DND-41 (cell line): Measurements from ENCODE around the gene PHLPP1.

ENCODE experiments used
- ATAC-seq: fragments of 200-7000 bp; cut with Tn5 transposase; 3 replicates; pipeline ENCODE4 v1.9.1; 2021; ENCODE audit warnings: low read depth; ENCODE audit not compliant: insufficient read depth
- DNase-seq: peaks from one replicate; pipeline ENCODE4 v3.0.0-alpha.2; 2020
- H2AFZ ChIP-seq: 2 replicates; pipeline ENCODE4 v1.6.0; 2012; ENCODE audit warnings: low read depth, low read length
- H3K27ac ChIP-seq: 2 replicates; pipeline ENCODE4 v1.5.1; 2012; ENCODE audit warnings: low read length, inconsistent platforms
- H3K27me3 ChIP-seq: fragments of 200-600 bp; sonication (generic); 2 replicates; pipeline ENCODE4 v1.6.0; 2012; ENCODE audit warnings: low read length, mild to moderate bottlenecking, inconsistent platforms; ENCODE audit not compliant: insufficient read depth, poor library complexity
- H3K36me3 ChIP-seq: 2 replicates; pipeline ENCODE4 v1.5.1; 2012; ENCODE audit warnings: low read length, inconsistent platforms; ENCODE audit not compliant: insufficient read depth
- H3K4me1 ChIP-seq: 2 replicates; pipeline ENCODE4 v1.5.1; 2012; ENCODE audit warnings: mild to moderate bottlenecking, low read length; ENCODE audit not compliant: insufficient read depth
- H3K4me2 ChIP-seq: 2 replicates; pipeline ENCODE4 v1.6.0; 2012; ENCODE audit warnings: mild to moderate bottlenecking, moderate library complexity, low read length, inconsistent platforms; ENCODE audit not compliant: insufficient read depth
- H3K4me3 ChIP-seq, 2 experiments: fragments of 200-600 bp in 1 of 2; shearing (Covaris generic) in 1 of 2; 2 replicates each; pipeline ENCODE4 v1.5.1; 2012 to 2016; ENCODE audit warnings: inconsistent platforms in 2 of 2, low read length in 2 of 2, mild to moderate bottlenecking in 2 of 2, low read depth in 1 of 2, moderate library complexity in 1 of 2
- H3K79me2 ChIP-seq: 2 replicates; pipeline ENCODE4 v1.6.0; 2012; ENCODE audit warnings: low read length, inconsistent platforms; ENCODE audit not compliant: insufficient read depth
- H3K9ac ChIP-seq: 2 replicates; pipeline ENCODE4 v1.6.0; 2012; ENCODE audit warnings: low read depth, mild to moderate bottlenecking, inconsistent platforms, low read length, moderate library complexity
- H3K9me3 ChIP-seq: 2 replicates; pipeline ENCODE4 v1.5.1; 2012; ENCODE audit warnings: low read length, moderate library complexity, mild to moderate bottlenecking, inconsistent platforms; ENCODE audit not compliant: insufficient read depth, severe bottlenecking
- H4K20me1 ChIP-seq: 2 replicates; pipeline ENCODE4 v1.6.0; 2012; ENCODE audit warnings: low read length; ENCODE audit not compliant: insufficient read depth
- EZH2 ChIP-seq: IDR thresholded peaks from 3 replicates; pipeline ENCODE4 v1.6.1; 2012; ENCODE audit warnings: borderline replicate concordance, low read depth, mild to moderate bottlenecking, moderate library complexity, low read length, inconsistent platforms; ENCODE audit not compliant: severe bottlenecking
- TF ChIP-seq, protein P1 (sequence below): IDR thresholded peaks from 2 replicates; pipeline ENCODE4 v1.5.1; 2012; ENCODE audit warnings: borderline replicate concordance, low read length, moderate library complexity, mild to moderate bottlenecking; ENCODE audit not compliant: poor library complexity, severe bottlenecking; ENCODE audit errors: extremely low read depth

The PHLPP1 gene

DNA sequence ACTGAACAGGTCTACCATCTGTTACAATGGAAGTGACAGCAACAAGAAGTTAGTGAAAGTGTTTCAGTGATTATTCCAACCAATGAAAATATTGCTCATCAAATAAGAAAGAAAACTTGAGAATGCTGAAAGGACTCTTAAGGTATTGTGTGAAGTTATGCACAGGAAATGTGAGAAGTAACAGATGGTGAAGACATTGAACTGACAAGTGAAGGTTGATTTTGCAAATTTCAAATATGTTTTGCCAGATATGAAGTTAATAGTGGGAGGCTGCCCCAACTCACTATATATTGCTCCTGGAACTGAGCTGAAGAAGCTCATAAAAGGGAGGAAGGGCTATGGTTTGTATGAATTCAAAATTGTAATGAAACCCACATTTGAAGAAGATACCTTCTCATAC lies 97.5 kb downstream of the PHLPP1 start:
- H3K36me3 ChIP-seq, result no peaks in the 10 kb centered on the region
- H3K4me1 ChIP-seq, result peaks cover 5% of the 10 kb centered on the region; the same call in 1 of the 2 replicates
- H3K4me3 ChIP-seq, result no peak overlapping the region
- no peaks in the 10 kb centered on the region for H4K20me1 ChIP-seq
- no peak overlapping the region for H3K27ac ChIP-seq
- no peak overlapping the region for H2AFZ ChIP-seq
- ATAC-seq, result no peak
- no peak overlapping the region for H3K4me2 ChIP-seq
- H3K27me3 ChIP-seq, result no peaks in the 10 kb centered on the region
- H3K9ac ChIP-seq, result no peak overlapping the region
- no peak for DNase-seq
- TF ChIP-seq, protein P1, sequence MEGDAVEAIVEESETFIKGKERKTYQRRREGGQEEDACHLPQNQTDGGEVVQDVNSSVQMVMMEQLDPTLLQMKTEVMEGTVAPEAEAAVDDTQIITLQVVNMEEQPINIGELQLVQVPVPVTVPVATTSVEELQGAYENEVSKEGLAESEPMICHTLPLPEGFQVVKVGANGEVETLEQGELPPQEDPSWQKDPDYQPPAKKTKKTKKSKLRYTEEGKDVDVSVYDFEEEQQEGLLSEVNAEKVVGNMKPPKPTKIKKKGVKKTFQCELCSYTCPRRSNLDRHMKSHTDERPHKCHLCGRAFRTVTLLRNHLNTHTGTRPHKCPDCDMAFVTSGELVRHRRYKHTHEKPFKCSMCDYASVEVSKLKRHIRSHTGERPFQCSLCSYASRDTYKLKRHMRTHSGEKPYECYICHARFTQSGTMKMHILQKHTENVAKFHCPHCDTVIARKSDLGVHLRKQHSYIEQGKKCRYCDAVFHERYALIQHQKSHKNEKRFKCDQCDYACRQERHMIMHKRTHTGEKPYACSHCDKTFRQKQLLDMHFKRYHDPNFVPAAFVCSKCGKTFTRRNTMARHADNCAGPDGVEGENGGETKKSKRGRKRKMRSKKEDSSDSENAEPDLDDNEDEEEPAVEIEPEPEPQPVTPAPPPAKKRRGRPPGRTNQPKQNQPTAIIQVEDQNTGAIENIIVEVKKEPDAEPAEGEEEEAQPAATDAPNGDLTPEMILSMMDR, result no peak
- no peak for TF ChIP-seq EZH2
- H3K9me3 ChIP-seq, result no peaks in the 10 kb centered on the region
- no peaks in the 10 kb centered on the region for H3K79me2 ChIP-seq

- Histone ChIP-seq H3K36me3 (no peaks in the 10 kb centered on the region), H3K79me2 (no peaks in the 10 kb centered on the region), H2AFZ (no peak overlapping the region), H3K27me3 (no peaks in the 10 kb centered on the region), H3K9ac (no peak overlapping the region), H3K27ac (no peak overlapping the region), H4K20me1 (no peaks in the 10 kb centered on the region), H3K4me2 (no peak overlapping the region), H3K4me1 (peaks cover 5% of the 10 kb centered on the region; the same call in 1 of the 2 replicates), H3K9me3 (no peaks in the 10 kb centered on the region), H3K4me3 (no peak overlapping the region)
- ATAC-seq, result no peak
- TF ChIP-seq, protein P1, result no peak
- no peak for TF ChIP-seq EZH2
- DNase-seq, result no peak
These were observed 98.9 kb downstream of the PHLPP1 start for GRCh38 chr18:62814132-62814759.

GRCh38 chr18:62825382-62825781 lies 110.0 kb downstream of the PHLPP1 start:
- Histone ChIP-seq H3K9me3 (no peaks in the 10 kb centered on the region), H3K4me2 (no peak overlapping the region), H4K20me1 (no peaks in the 10 kb centered on the region), H3K27ac (no peak overlapping the region), H3K36me3 (no peaks in the 10 kb centered on the region; the same call in 1 of the 2 replicates), H3K79me2 (no peaks in the 10 kb centered on the region), H3K4me1 (no peaks in the 10 kb centered on the region), H3K4me3 (no peak overlapping the region), H2AFZ (no peak overlapping the region), H3K27me3 (no peaks in the 10 kb centered on the region), H3K9ac (no peak overlapping the region)
- no peak for ATAC-seq
- TF ChIP-seq, protein P1, result no peak
- no peak for TF ChIP-seq EZH2
- no peak for DNase-seq
